Panc1 (cell line): Measurements from ENCODE around the gene POU3F1. TPM values are rescaled to one million over a fixed set of nuclear protein-coding genes. Genes with fewer than 3 reads are reported as not detected.

Experiments used
- ATAC-seq: fragments of 200-7000 bp; cut with Tn5 transposase; 2 replicates; pipeline ENCODE4 v1.9.1; 2020; ENCODE audit warnings: mild to moderate bottlenecking, moderate library complexity
- BruUV-seq: library from RNA; stranded (reverse); fragments of 400-500 nt; replicated peaks from 2 replicates; lab custom pipeline; 2021; lab: Mats Ljungman, UMichigan
- CTCF ChIA-PET: fragments of 300-600 bp; sonication (Branson Sonifier 250); formaldehyde crosslinking; loops from one replicate; lab custom pipeline; 2022; ENCODE audit warnings: antibody characterized with exemption; lab: Charles Lee
- POLR2A ChIA-PET: fragments of 300-600 bp; sonication (Branson Sonifier 250); formaldehyde crosslinking; loops from one replicate; lab custom pipeline; 2022; ENCODE audit warnings: antibody characterized with exemption; lab: Charles Lee
- DNase-seq: peaks from one replicate; pipeline ENCODE4 v3.0.0-alpha.2; 2010; ENCODE audit warnings: low read depth, low spot score
- H3K27ac ChIP-seq: 2 replicates; pipeline ENCODE4 v1.5.1; 2011; ENCODE audit warnings: mild to moderate bottlenecking, low read length, inconsistent platforms
- H3K27me3 ChIP-seq: fragments of 200-500 bp; sonication (Bioruptor generic); 2 replicates; pipeline ENCODE4 v1.6.0; 2014; ENCODE audit warnings: low read length, inconsistent platforms; ENCODE audit not compliant: control insufficient read depth, insufficient read depth
- H3K36me3 ChIP-seq: fragments of 200-500 bp; sonication (Bioruptor generic); 2 replicates; pipeline ENCODE4 v1.5.1; 2014; ENCODE audit warnings: inconsistent platforms, mild to moderate bottlenecking, low read length, moderate library complexity; ENCODE audit not compliant: control insufficient read depth, insufficient read depth
- H3K4me1 ChIP-seq: 2 replicates; pipeline ENCODE4 v1.5.1; 2011; ENCODE audit warnings: inconsistent platforms, mild to moderate bottlenecking, low read length, moderate library complexity; ENCODE audit not compliant: control insufficient read depth, insufficient read depth
- H3K4me3 ChIP-seq, 2 experiments: 2 replicates each; pipeline ENCODE4 v1.5.1; 2011 to 2012; ENCODE audit warnings: low read depth in 2 of 2, low read length in 2 of 2, mild to moderate bottlenecking in 2 of 2, inconsistent platforms in 1 of 2, moderate library complexity in 1 of 2
- H3K9me3 ChIP-seq: fragments of 200-500 bp; sonication (Bioruptor generic); 2 replicates; pipeline ENCODE4 v1.5.1; 2014; ENCODE audit warnings: low read depth, mild to moderate bottlenecking, inconsistent platforms, low read length, moderate library complexity; ENCODE audit not compliant: control insufficient read depth, insufficient read depth
- CTCF ChIP-seq: fragments of 450-650 bp; IDR thresholded peaks from 2 replicates; pipeline ENCODE4 v1.5.1; 2017; ENCODE audit warnings: mild to moderate bottlenecking
- POLR2AphosphoS5 ChIP-seq: IDR thresholded peaks from 2 replicates; pipeline ENCODE4 v1.6.1; 2012; ENCODE audit warnings: mild to moderate bottlenecking, low read depth, low read length, moderate library complexity
- REST ChIP-seq, 2 experiments: IDR thresholded peaks; 2 replicates each; pipeline ENCODE4 v1.6.1; 2011 to 2012; ENCODE audit warnings: low read depth in 2 of 2, control low read depth in 1 of 2, low read length in 1 of 2, mild to moderate bottlenecking in 1 of 2, moderate library complexity in 1 of 2; ENCODE audit not compliant: insufficient read depth in 1 of 2
- SIN3A ChIP-seq: IDR thresholded peaks from 2 replicates; pipeline ENCODE4 v1.6.1; 2012; ENCODE audit warnings: low read depth, mild to moderate bottlenecking, low read length, moderate library complexity, borderline replicate concordance; ENCODE audit not compliant: insufficient read depth
- TCF7L2 ChIP-seq: IDR thresholded peaks from 2 replicates; pipeline ENCODE4 v1.6.1; 2011; ENCODE audit warnings: mild to moderate bottlenecking, low read depth, low read length, inconsistent platforms
- in situ Hi-C: cut with HindIII; loops from 2 replicates; pipeline ENCODE4 v1.10.0; 2016; ENCODE audit warnings: low sequenced_read_pairs, low pct_unique_long_range_greater_than_20kb
- intact Hi-C: fragments of 100-400 bp; cut with micrococcal nuclease; formaldehyde crosslinking; loops from one replicate; pipeline ENCODE4 v1.10.0; 2022; ENCODE audit not compliant: unreplicated experiment
- total RNA-seq: library from RNA; stranded (reverse); gene quantifications from one replicate; pipeline ENCODE4 v1.2.1, GENCODE V29; 2021; ENCODE audit not compliant: unreplicated experiment

Gene POU3F1
- total RNA-seq, 1 experiment from 2014 or later, result 0.08 TPM

- intact Hi-C loops, result no loop called here
- DNase-seq, result no peak
- TF ChIP-seq REST (IDR thresholded peaks at IDR 0.05; ENCODE audit: insufficient read depth in 1 of 2, low read depth in 2 of 2, low read length in 1 of 2) (no peak), SIN3A (no peak), POLR2AphosphoS5 (no peak), TCF7L2 (no peak), CTCF (no peak)
- H3K36me3 ChIP-seq, result no peaks in the 10 kb centered on the region
- in situ Hi-C loops, result no loop called here
- peaks cover 9% of the 10 kb centered on the region; the same call in 1 of the 2 replicates for H3K27me3 ChIP-seq
- no peak overlapping the region for H3K27ac ChIP-seq
- no TSS peak for BruUV-seq
- no peaks in the 10 kb centered on the region for H3K9me3 ChIP-seq
- no peak for ATAC-seq
- H3K4me3 ChIP-seq, result no peak overlapping the region
- ChIA-PET CTCF (interaction anchor here (0.7 kb wide), 1 partner anchor 93 kb away, joined by 4 read pairs; no protein-coding TSS in a partner anchor), POLR2A (no interaction called here)
- H3K4me1 ChIP-seq, result peaks cover 4% of the 10 kb centered on the region; the same call in 1 of the 2 replicates
These were observed 7.1 kb downstream of the POU3F1 start for GRCh38 chr1:38039331-38040088.

- ChIA-PET POLR2A (no interaction called here), CTCF (no interaction called here)
- peaks cover 5% of the 10 kb centered on the region; the same call in 1 of the 2 replicates for H3K27me3 ChIP-seq
- ATAC-seq (peak; percentile 20; the same call in 1 of the 2 replicates), DNase-seq (no peak)
- intact Hi-C loops, result no loop called here
- TF ChIP-seq TCF7L2, result no peak
- TF ChIP-seq SIN3A, result no peak
- TF ChIP-seq REST (IDR thresholded peaks at IDR 0.05; ENCODE audit: insufficient read depth in 1 of 2, low read depth in 2 of 2, low read length in 1 of 2), result no peak
- TF ChIP-seq POLR2AphosphoS5, result no peak
- TF ChIP-seq CTCF, result no peak
- H3K4me3 ChIP-seq, result no peak overlapping the region
- no TSS peak for BruUV-seq
- H3K4me1 ChIP-seq, result no peaks in the 10 kb centered on the region
- no peak overlapping the region for H3K27ac ChIP-seq
- in situ Hi-C loops, result no loop called here
- no peaks in the 10 kb centered on the region for H3K36me3 ChIP-seq
- H3K9me3 ChIP-seq, result no peaks in the 10 kb centered on the region
These were observed 7.7 kb downstream of the POU3F1 start for GRCh38 chr1:38038861-38039260.
